MG63 (cell line): Measurements from ENCODE around the gene CDON. TPM values are rescaled to one million over a fixed set of nuclear protein-coding genes. Genes with fewer than 3 reads are reported as not detected.
A peak's percentile ranks its signal among the peaks of the same experiment; 100 is the strongest.
"Not testable (repeated sequence)": the region's sequence is repeated elsewhere in the genome, so short reads cannot be mapped to it uniquely, and the experiment has no call there.

Experiments used
- DNase-seq: peaks from one replicate; pipeline ENCODE4 v3.0.0-alpha.2; 2020
- H3K27me3 ChIP-seq: fragments of 250-450 bp; sonication (Bioruptor Pico); 2 replicates; pipeline ENCODE4 v1.5.1; 2020; ENCODE audit warnings: mild to moderate bottlenecking, moderate library complexity
- H3K36me3 ChIP-seq: fragments of 250-450 bp; sonication (Bioruptor Pico); 2 replicates; pipeline ENCODE4 v1.5.1; 2020; ENCODE audit warnings: mild to moderate bottlenecking, moderate library complexity
- H3K4me3 ChIP-seq: fragments of 250-450 bp; sonication (Bioruptor Pico); 2 replicates; pipeline ENCODE4 v1.5.1; 2020; ENCODE audit warnings: mild to moderate bottlenecking, moderate library complexity
- H3K9me3 ChIP-seq: fragments of 250-450 bp; sonication (Bioruptor Pico); 2 replicates; pipeline ENCODE4 v1.5.1; 2020; ENCODE audit warnings: mild to moderate bottlenecking, moderate library complexity
- total RNA-seq: library from RNA; depleted of rRNA; stranded (reverse); fragments of >200 nt; shearing (Covaris generic); gene quantifications from 2 replicates; pipeline ENCODE4 v1.2.3, GENCODE V29; 2014; ENCODE audit warnings: low replicate concordance

Gene CDON
- total RNA-seq, 1 experiment from 2014 or later = 25.4 TPM

DNA sequence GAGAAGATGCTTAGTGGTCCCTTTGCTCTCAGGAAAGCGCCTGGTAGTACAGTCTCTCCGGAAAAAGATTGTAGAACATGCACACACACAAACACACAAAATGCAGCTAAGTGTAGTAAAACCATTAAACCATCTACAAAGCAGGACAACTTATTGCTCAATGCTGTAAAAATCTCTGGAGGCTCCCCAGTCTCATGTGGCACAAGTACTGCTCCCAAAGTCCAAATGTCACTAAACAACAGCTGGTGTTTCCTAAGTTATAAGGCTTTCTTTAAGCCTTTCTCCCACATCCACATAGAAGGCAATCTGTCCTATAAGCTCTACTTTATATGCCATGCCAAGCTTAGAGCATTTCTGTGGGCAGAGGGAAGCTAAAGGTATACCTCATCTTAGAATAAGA, 32.9 kb downstream of the CDON start:
- Histone ChIP-seq H3K36me3 (no peaks in the 10 kb centered on the region), H3K9me3 (no peaks in the 10 kb centered on the region), H3K27me3 (no peaks in the 10 kb centered on the region), H3K4me3 (no peak overlapping the region)
- no peak for DNase-seq

DNA sequence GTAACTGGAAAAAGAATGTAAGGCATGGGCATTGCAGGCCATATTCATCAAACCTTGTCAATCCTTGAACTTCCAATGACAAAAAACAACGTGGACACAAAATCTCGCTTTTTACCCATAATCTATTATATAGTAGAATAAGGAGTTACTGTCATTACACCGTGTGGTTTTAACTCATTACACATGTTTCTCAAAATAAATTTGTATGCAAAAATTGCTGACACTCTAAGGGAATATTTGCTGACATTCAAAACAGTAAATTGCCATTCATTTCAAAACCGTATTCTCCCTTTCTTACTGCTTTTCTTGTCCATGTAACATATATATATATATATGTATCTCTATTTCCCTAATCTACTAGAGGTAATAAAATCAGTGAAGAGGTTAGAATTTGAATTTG, 33.4 kb downstream of the CDON start:
- DNase-seq = no peak
- Histone ChIP-seq H3K27me3 (no peaks in the 10 kb centered on the region), H3K4me3 (no peak overlapping the region), H3K9me3 (no peaks in the 10 kb centered on the region), H3K36me3 (no peaks in the 10 kb centered on the region)

DNA sequence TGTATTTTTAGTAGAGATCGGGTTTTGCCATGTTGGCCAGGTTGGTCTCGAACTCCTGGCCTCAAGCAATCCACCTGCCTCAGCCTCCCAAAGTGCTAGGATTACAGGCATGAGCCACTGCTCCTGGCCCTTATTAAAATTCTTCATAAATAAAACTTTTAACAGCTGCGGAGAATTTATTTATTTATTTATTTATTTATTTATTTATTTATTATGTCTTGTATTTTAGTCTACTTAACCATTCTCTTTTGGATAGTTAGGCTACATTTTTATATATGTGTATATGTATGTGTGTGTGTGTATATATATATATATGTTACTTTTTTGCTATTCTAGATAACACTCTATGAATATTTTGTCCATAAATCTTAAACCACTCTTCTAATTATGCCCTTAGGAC, 34.1 kb downstream of the CDON start:
- not testable (repeated sequence) for H3K36me3 ChIP-seq, DNase-seq, H3K9me3 ChIP-seq, H3K4me3 ChIP-seq, H3K27me3 ChIP-seq

- Histone ChIP-seq H3K27me3 (no peaks in the 10 kb centered on the region), H3K9me3 (no peaks in the 10 kb centered on the region), H3K4me3 (no peak overlapping the region), H3K36me3 (no peaks in the 10 kb centered on the region)
- peak; percentile 57 for DNase-seq
Observed at GRCh38 chr11:126026579-126026978, 36.1 kb downstream of the CDON start.

DNA sequence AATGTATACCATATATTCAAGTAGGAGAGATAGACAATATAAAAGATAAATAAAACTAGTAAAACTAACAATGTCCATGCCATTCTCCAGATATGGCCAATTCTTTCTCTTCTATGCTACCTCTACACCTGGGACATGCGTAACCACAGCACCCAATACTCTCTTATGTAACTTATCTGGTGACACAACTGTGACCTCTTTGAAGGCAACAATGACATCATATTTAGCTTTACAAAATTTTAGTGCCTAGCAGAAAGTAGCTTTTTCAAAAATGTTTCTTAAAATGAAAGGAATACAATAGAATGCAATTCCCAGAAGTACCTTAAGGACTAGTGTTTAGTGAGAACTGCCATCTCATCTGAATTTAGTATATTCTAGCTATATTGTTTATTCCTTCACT, 36.8 kb downstream of the CDON start:
- Histone ChIP-seq H3K9me3 (no peaks in the 10 kb centered on the region), H3K27me3 (no peaks in the 10 kb centered on the region), H3K36me3 (peaks cover 5% of the 10 kb centered on the region), H3K4me3 (no peak overlapping the region)
- DNase-seq = no peak

DNA sequence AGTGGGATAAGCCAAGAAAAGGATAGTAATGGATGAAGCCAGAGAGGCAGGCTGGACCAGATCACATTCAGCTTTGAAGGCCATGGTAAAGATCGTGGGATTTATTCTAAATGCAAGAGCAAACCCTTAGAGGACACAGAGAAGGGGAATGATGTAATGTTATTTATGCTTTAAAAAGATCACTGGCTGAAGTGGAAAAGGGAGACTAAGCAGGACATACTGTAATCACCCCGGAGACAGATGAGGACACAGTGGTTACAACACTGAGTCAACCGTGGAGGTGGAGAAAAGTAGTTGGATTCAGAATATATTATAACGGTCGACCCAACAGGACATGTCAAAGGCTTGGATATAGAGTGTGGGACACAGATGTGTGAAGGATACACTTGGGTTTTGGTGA, 38.5 kb downstream of the CDON start:
- Histone ChIP-seq H3K9me3 (no peaks in the 10 kb centered on the region), H3K36me3 (peaks cover 12% of the 10 kb centered on the region), H3K4me3 (no peak overlapping the region), H3K27me3 (no peaks in the 10 kb centered on the region)
- DNase-seq = no peak

DNA sequence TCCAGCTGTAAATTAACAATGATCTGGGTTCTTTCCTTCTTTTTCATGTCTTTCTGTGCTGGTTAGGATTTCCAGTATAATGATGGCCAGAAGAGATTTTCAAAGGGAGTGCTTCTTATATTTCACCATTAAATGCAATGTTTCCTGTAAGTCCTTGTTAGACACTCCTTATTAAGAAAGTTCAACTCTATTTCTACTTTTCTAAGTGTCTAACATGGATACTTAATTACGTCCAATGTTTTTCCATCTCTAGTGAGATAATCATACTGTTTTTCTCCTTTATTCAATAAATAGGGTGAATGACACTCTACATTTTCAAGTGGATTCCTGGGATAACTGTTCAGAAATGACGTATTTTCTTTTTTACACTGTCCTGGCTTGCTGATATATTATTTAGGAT, 49.8 kb downstream of the CDON start:
- H3K36me3 ChIP-seq = peaks cover 44% of the 10 kb centered on the region
- no peak for DNase-seq
- H3K27me3 ChIP-seq = no peaks in the 10 kb centered on the region
- H3K9me3 ChIP-seq = no peaks in the 10 kb centered on the region
- H3K4me3 ChIP-seq = no peak overlapping the region

DNA sequence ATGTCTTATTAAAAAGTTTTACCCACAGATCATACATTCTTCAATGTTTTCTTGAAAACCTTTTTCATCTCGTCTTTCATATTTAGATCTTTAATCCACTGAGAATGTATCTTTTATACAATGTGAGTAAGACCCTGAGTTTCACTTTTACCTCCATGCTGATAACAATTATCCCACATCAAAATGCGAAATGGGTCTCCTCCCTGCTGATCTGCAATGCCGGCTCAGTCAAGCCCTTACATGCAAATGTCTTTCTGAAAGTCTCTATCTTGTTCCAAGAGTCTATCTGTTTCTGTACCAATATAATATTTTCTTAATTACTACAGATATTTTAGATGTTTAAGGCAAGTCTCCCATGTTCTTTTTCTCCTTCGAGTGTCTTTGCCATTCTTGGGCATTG, 50.9 kb downstream of the CDON start:
- Histone ChIP-seq H3K36me3 (peaks cover 36% of the 10 kb centered on the region), H3K27me3 (no peaks in the 10 kb centered on the region)

DNA sequence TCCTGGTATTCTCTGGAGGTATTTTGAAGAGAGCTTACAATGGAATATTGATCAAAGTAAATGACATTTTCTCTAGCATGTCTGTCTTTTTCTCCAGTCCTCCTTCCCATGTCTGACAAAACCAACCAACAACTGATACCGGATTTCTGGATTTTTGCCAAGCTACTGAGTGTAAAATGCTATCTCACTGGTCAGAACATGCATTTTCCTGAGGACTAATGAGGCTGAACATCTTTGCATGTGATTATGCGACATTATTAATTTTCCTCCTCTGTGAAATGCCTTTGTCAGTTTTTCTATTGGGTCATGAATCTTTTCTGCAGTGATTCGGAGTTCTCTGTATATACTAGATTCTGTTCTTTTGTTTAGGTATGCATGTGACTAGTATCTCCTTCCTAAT, 51.4 kb downstream of the CDON start:
- Histone ChIP-seq H3K4me3 (no peak overlapping the region), H3K36me3 (peaks cover 35% of the 10 kb centered on the region), H3K9me3 (no peaks in the 10 kb centered on the region), H3K27me3 (no peaks in the 10 kb centered on the region)
- no peak for DNase-seq

More for the DNA sequence above, 50.9 kb downstream of the CDON start:
- no peak for DNase-seq
- H3K4me3 ChIP-seq = no peak overlapping the region
- H3K9me3 ChIP-seq = no peaks in the 10 kb centered on the region

DNA sequence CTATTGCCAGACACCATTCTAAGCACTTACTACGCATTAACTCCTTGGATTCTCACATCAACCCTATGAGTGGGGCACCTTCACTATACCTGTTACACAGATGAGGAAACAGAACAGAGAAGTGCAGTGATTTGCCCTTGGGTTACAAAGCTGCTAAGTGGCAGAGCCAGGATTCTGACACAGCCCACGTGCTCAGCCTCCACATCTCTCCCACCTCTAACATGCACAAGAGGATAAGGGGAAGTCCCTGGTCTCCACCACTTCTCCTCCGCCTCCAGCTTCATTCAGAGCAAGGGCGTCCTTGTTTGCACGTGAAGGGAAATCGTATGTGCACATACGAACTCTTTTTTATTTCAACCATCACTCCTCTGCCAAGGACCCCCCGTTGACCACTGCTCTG, 53.7 kb downstream of the CDON start:
- no peak for DNase-seq
- Histone ChIP-seq H3K4me3 (no peak overlapping the region), H3K9me3 (no peaks in the 10 kb centered on the region), H3K36me3 (peaks cover 40% of the 10 kb centered on the region), H3K27me3 (no peaks in the 10 kb centered on the region)

GRCh38 chr11:126007238-126007637, 55.4 kb downstream of the CDON start:
- Histone ChIP-seq H3K9me3 (no peaks in the 10 kb centered on the region), H3K27me3 (no peaks in the 10 kb centered on the region), H3K36me3 (peaks cover 51% of the 10 kb centered on the region), H3K4me3 (no peak overlapping the region)
- peak; percentile 47 for DNase-seq

DNA sequence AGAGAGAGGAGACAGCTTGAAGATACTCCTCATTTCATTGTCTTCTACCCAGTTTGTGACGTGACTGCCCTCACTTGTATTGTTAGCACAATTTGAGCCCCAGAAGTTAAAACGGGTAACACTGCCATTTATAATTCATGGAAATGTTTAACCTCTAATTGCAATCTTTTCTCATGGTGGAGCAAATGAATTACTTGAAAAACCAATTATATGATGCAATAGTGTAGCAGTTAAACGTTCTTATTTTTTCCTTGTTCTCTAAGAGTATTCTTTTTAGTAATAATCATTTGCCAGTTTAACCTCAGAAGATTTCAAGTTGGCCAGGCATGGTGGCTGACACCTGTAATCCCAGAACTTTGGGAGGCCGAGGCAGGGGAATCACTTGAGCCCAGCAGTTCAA, 56.6 kb downstream of the CDON start:
- Histone ChIP-seq H3K9me3 (no peaks in the 10 kb centered on the region), H3K27me3 (no peaks in the 10 kb centered on the region), H3K36me3 (peaks cover 55% of the 10 kb centered on the region), H3K4me3 (no peak overlapping the region)
- no peak for DNase-seq

- no peak for DNase-seq
- peaks cover 71% of the 10 kb centered on the region for H3K36me3 ChIP-seq
- no peaks in the 10 kb centered on the region for H3K27me3 ChIP-seq
- no peak overlapping the region for H3K4me3 ChIP-seq
- no peaks in the 10 kb centered on the region for H3K9me3 ChIP-seq
Observed at GRCh38 chr11:126002181-126002580, 60.5 kb downstream of the CDON start.

DNA sequence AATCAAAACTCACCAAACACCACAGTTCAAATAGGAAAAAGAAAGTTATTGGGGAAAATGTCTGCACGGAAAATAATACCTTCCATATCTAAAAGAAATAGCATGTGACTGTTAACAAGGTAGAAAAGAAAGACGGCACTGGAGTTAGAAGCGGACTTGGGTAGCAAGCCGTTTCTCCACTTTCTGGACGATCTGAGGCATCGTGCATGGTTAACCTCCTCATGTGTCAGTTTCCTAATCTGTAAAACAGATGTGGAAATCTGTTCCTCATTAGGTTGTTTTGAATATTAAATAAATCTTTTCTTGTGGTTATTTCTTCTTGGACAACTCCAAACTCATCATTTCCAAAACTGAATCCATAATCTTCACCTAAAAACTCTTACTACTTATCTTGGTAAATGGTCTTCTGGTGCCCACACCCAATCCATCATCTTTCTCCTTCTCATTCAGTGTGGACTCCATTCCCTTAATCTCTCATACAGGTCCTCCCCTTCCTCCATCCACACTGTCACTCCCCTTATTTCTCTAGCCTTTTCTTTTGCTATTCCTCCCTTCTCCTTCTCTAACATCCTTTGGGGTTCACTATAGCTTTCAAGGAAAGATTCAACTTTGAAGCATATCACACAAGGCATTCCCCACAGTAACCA, 63.3 kb downstream of the CDON start:
- Histone ChIP-seq H3K36me3 (peaks cover 69% of the 10 kb centered on the region), H3K4me3 (no peak overlapping the region), H3K27me3 (no peaks in the 10 kb centered on the region), H3K9me3 (no peaks in the 10 kb centered on the region)
- no peak for DNase-seq

GRCh38 chr11:125998267-125998666, 64.4 kb downstream of the CDON start:
- Histone ChIP-seq H3K9me3 (no peaks in the 10 kb centered on the region), H3K36me3 (peaks cover 71% of the 10 kb centered on the region), H3K27me3 (no peaks in the 10 kb centered on the region), H3K4me3 (no peak overlapping the region)
- no peak for DNase-seq

GRCh38 chr11:125995313-125995712, 67.4 kb downstream of the CDON start:
- peaks cover 61% of the 10 kb centered on the region for H3K36me3 ChIP-seq
- H3K27me3 ChIP-seq = no peaks in the 10 kb centered on the region
- no peaks in the 10 kb centered on the region for H3K9me3 ChIP-seq
- no peak overlapping the region for H3K4me3 ChIP-seq
- no peak for DNase-seq

GRCh38 chr11:125994509-125994908, 68.2 kb downstream of the CDON start:
- H3K4me3 ChIP-seq = no peak overlapping the region
- H3K9me3 ChIP-seq = no peaks in the 10 kb centered on the region
- no peaks in the 10 kb centered on the region for H3K27me3 ChIP-seq
- no peak for DNase-seq
- H3K36me3 ChIP-seq = peaks cover 61% of the 10 kb centered on the region

DNA sequence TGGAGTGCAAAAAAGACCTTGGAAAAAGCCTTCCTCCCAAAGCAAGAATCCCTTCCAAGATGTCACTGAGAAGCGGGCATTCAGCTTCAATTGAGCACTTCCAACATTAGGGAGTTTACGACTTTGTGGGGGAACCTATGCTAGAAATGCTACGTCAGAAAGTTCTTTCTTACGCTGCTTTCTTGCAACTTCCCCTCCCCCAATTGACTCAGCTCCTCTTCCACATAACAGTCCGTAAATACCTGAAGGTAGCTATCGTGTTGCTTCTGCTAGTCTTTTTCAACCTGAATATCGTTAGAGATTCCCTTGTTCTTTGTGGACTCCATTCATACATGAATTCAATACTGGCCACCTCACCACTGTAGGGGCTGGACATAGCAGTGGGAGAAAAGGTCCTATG, 69.8 kb downstream of the CDON start:
- Histone ChIP-seq H3K27me3 (no peaks in the 10 kb centered on the region), H3K9me3 (no peaks in the 10 kb centered on the region), H3K36me3 (peaks cover 63% of the 10 kb centered on the region), H3K4me3 (no peak overlapping the region)
- DNase-seq = no peak

GRCh38 chr11:125990244-125990643, 72.4 kb downstream of the CDON start:
- Histone ChIP-seq H3K36me3 (peaks cover 59% of the 10 kb centered on the region), H3K27me3 (no peaks in the 10 kb centered on the region), H3K9me3 (no peaks in the 10 kb centered on the region), H3K4me3 (no peak overlapping the region)
- peak; percentile 32 for DNase-seq
